GM18861 (cell line): ENCODE measurements around the gene ZNF23.

ENCODE experiments used
- ATAC-seq: cut with Tn5 transposase; IDR thresholded peaks from one replicate; pipeline ENCODE4 v1.9.1; 2021; ENCODE audit not compliant: unreplicated experiment

ZNF23 gene

DNA sequence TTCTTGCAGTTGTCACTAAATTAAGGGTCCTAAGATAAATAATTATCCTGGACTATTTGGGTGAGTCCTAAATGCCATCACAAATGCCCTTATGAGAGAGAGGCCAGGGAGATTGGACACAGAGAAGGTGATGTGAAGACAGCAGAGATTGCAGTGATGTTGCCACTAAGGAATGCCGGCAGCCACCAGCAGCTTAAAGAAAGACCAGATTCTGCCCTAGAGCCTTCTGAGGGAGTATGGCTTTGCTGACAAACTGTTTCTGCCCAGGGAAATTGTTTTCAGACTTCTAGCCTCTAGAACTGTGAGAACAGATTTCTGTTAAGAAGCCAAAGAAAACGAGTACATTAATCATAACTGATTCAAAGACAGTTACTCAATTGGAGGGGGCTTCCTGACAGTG is 10.0 kb upstream of the ZNF23 start:
- no peak for ATAC-seq

DNA sequence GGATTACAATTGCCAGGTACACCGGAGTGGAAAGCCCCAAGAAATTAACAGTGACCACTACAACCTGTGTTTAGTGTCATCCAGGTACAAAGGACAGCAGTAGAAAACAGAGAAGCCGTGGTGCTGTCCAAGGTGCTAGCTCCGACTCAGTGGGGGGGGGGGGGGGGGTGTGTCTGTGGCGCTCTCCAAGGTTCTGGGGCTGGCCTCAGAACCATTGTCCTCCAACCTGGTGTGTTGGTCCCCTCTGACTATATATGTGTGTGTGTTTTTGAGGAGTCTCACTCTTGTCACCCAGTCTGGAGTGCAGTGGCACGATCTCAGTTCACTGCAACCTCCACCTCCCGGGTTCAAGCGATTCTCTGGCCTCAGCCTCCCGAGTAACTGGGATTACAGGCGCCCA is 5.8 kb upstream of the ZNF23 start:
- ATAC-seq = no peak

- ATAC-seq = no peak
These were observed 2.2 kb upstream of the ZNF23 start for GRCh38 chr16:71464231-71464630.

DNA sequence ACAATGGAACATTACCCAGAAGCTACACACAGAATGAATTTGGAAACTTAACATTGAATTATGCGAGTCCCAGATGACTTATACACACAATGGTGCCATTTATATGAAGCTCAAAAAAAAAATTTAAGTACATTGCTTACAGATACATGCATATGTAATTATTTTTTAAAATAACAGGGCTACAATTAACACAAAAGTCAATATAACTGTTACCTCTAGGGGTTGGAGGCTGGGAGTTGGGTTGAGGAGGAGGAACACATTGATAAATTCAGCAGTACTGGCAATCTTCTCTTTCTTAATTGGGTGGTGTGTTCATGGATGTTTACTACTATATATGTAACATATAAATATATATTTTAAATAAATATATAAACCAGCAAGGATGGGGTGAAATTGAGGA is 1.1 kb downstream of the ZNF23 start:
- ATAC-seq = no peak

- no peak for ATAC-seq
These were observed 1.8 kb downstream of the ZNF23 start for GRCh38 chr16:71460236-71460635.

- no peak for ATAC-seq
These were observed 2.5 kb downstream of the ZNF23 start for GRCh38 chr16:71459510-71459909.

GRCh38 chr16:71456801-71457200 is 5.2 kb downstream of the ZNF23 start:
- no peak for ATAC-seq

DNA sequence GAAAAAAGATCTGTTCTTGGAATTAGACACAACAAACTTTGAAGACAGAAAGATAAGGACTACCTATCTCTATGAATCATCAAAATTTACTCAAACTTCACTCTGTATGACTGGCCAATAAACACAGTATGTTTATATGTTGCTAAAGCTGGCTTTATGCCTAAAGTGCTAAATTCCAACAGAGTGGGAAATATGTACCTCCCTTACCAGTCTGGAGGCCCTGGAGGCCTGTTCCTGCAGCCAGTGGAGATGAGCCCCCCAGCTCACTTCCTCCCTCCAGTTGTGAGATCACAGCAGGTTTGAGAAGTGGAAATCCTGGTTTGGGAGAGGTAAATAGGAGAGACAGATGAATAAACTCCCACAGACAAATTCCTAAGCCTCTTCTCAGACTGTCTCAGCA is 9.0 kb downstream of the ZNF23 start:
- ATAC-seq = no peak

DNA sequence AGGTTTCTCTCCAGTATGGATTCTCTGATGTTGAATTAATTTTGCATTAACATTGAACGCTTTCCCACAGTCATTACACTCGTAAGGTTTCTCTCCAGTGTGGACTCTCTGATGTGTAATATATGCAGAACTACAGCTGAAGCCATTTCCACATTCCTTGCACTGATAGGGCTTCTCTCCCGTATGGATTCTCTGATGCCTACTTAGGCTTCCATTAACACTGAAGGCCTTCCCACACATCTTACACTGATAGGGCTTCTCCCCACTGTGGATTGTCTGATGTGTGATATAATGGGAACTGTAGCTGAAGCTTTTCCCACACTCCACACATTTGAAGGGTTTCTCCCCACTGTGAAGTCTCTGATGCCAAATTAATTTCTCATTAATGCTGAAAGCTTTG is 13.0 kb downstream of the ZNF23 start:
- ATAC-seq = no peak

- no peak for ATAC-seq
These were observed 13.7 kb downstream of the ZNF23 start for GRCh38 chr16:71448274-71448866.

GRCh38 chr16:71443714-71444113 is 18.3 kb downstream of the ZNF23 start:
- no peak for ATAC-seq

- no peak for ATAC-seq
These were observed 20.0 kb downstream of the ZNF23 start, which contains the start of gene TLE7 for GRCh38 chr16:71442051-71442440. Gene TLE7, minus strand, starts transcription at chr16:71442054. Its CDS starts 8,730 bp downstream, at chr16:71433324.

DNA sequence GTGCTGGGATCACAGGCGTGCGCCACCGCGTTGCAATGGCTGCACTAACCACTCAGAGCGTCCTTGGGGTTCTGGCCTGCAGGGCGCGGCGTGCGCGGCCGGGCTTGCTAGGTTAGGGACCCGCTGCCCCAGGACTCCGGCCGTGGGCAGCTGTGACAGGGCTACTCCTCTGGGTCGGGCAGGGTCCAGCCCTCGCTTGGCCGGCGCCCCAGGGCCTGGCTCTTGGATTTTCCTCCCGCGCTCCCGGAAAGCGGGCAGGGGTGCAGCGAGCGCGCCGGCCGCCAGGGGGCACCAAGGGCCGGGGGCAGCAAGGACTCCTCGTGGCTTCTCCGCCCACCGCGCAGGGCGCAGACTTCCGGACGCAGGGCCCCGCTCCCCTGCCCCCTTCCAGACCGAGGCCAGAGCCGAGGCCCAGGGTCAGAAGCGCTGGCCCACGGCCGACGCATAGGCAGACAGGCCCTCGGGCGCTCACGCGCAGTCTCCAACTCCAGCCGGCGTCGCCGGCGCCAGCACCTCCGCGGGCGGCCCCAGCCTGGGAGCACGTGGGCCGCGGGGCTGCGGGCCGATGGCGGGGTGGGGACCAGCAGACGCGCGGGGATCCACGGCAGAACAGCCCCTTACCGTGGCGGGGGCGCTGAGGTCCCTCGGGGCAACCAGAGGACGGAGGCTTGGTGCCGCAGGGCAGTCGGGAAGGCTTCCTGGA is 20.5 kb downstream of the ZNF23 start:
- ATAC-seq = no peak

DNA sequence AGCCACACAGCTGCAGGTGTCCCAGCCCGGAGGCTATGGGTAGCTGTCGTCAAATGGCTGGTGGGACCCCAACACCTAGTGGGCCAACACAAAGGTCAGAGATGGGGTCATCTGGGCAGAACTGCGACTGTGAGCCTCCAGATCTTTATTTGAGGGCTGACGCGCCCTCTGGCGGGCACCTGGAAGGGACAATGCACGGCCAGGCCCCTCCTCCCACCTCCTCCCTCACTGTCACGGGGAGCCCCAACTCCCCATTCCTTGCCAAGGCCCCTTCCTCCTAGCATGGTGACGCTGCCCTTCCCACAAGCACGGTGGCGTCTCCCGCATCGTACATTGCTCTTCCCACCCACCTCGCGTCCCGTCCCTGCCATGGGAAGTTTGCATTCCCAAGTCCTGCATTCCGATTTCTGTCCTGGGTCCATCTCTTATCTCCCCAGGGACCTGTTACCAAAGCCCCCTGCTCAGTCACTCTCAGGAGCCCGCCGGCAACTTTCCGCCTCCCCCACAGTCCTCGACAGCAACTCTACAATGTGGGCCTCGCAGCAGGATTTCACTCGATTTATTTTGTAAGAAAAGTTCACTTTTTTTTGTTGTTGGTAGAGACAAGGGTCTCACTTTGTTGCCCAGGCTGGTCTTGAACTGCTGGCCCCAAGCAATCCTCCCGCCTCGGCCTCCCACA is 21.2 kb downstream of the ZNF23 start:
- ATAC-seq = no peak

DNA sequence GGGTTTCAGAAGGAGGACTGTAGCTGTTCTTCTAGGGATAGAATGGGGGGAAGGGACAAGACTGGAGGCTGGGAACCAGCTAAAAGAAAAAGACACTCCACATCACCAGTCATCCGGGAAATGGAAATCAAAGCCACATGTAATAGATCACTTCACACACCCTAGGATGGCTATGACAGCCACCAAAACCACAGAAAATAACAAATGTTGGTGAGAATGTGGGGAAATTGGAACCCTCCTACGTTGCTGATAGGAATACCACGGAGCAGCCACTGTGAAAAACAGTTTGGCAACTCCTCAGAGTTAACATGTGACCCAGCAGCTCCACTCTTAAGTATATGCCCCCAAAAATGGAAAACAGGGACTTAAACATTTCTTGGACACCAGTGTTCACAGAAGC is 22.5 kb downstream of the ZNF23 start:
- ATAC-seq = no peak

- no peak for ATAC-seq
These were observed 25.6 kb downstream of the ZNF23 start for GRCh38 chr16:71436473-71436872.

DNA sequence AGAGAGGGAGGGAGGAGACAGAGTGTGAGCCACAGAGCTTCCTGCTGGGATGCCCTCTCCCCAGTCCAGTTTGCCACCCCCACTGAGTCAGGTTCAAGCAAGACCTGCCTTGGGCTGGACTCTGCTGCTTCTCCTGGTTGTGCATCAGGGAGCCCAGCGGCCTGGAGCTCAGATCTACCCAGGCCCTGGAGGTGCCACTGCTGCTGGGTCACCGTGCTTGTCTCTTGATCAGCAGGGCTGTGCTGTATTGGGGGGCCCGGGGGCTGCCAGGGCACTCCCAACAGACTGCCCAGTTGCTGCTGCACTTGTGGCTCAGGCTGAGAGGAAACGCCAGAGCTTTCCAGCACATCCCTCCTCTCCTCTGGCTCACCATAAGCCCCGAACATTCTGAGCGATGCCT is 29.1 kb downstream of the ZNF23 start:
- ATAC-seq = no peak

- ATAC-seq = no peak
These were observed 30.1 kb downstream of the ZNF23 start for GRCh38 chr16:71431991-71432390.

- ATAC-seq = no peak
These were observed 30.9 kb downstream of the ZNF23 start for GRCh38 chr16:71431176-71431575.

DNA sequence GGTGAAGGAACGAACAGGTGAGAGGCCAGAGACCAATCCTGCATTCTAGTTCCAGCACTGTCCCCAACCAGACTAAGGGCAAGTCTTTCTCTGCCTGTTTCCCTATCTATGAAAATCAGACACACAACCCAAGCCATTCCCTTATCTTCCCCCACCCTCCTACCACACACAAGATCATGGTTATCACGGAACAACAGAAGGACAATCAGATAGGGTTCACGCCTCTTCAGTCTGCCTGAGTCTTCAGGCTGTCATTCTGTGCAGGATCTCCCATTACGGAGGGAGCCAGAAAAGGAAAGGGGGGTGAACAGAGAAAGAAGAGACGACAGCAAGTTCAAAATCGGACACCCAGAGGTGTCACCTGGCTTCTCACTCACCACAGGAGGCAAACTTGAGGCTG is 31.3 kb downstream of the ZNF23 start:
- ATAC-seq = no peak

- ATAC-seq = no peak
These were observed 32.5 kb downstream of the ZNF23 start for GRCh38 chr16:71429581-71429980.

GRCh38 chr16:71428883-71429282 is 33.2 kb downstream of the ZNF23 start:
- ATAC-seq = no peak
